ENCODE measurements around the gene EDEM1.

DNA sequence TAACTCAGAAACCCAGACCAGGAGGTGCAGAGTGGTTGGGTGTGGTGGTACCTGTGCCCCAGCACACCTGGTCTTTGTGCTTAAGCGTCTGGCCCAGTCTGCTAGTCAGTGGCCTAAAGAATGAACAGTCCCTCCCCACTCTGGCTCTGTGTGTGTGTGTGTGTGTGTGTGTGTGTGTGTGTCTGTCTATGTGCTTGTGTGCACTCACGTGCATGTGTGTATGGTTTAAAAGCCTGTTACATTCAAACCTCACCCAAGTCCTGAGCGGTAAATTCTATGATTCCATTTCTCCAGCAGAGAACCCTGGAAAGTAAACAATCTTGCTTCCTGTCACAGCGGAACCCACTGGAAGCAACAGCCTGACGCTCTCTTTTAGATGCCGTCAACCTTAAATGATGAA, 34.2 kb downstream of the EDEM1 start:
- TF ChIP-seq, protein P1, sequence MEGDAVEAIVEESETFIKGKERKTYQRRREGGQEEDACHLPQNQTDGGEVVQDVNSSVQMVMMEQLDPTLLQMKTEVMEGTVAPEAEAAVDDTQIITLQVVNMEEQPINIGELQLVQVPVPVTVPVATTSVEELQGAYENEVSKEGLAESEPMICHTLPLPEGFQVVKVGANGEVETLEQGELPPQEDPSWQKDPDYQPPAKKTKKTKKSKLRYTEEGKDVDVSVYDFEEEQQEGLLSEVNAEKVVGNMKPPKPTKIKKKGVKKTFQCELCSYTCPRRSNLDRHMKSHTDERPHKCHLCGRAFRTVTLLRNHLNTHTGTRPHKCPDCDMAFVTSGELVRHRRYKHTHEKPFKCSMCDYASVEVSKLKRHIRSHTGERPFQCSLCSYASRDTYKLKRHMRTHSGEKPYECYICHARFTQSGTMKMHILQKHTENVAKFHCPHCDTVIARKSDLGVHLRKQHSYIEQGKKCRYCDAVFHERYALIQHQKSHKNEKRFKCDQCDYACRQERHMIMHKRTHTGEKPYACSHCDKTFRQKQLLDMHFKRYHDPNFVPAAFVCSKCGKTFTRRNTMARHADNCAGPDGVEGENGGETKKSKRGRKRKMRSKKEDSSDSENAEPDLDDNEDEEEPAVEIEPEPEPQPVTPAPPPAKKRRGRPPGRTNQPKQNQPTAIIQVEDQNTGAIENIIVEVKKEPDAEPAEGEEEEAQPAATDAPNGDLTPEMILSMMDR (IDR thresholded peaks at IDR 0.05) = no peak
- TF ChIP-seq EZH2 (IDR thresholded peaks at IDR 0.05; ENCODE audit: borderline replicate concordance, insufficient read depth, low read depth, low read length, poor library complexity, severe bottlenecking) = no peak

Measured in B cell (primary cell).